ENCODE measurements around the gene OLFML1.

Gene OLFML1

DNA sequence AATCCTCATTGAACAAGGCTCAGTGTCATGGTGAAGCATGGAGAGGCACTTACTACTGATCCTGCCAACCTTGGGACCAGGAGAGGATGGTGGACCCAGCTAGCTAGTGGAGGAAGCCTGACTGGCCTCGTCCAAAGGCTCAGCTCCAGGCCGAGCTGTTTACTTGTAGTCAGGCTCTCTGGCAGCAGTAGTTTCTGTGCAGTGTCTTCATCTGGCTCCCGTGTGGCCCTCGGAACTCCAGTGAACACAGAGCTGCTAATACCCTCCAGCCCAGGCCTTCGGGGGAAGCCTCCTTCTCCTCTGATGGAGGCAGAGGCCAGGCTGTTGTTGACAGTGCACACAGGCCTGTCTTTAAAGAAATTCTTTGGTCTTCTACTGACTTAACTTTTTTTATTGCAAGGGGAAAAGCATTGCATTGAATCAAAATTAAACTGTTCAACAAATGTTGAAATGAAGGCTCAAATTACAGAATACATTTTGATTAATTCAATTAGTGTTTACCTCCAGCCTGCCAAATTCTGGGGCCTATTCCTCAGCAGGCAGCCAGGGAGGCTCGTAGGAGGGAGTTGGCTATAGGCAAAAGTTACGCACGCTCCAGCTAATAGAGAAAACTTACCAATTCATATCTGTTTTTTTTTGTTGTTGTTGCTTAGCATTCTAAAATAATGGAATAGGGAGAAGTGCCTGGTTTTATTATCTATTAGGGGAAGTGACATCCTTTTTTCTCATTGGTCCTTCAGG is 47.3 kb downstream of the OLFML1 start:
- in situ Hi-C loops (cut with HindIII; ENCODE audit: low sequenced_read_pairs) = no loop called here
- TF ChIP-seq CTCF (IDR thresholded peaks at IDR 0.05; ENCODE audit: low read depth, low read length) = no peak
- no peak overlapping the region for H3K4me3 ChIP-seq (ENCODE audit: low read depth, low read length)
- DNase-seq (ENCODE audit: low read depth, low spot score) = no peak

GRCh38 chr11:7533199-7534041 is 48.1 kb downstream of the OLFML1 start:
- DNase-seq (ENCODE audit: low read depth, low spot score) = no peak
- no peak overlapping the region for H3K4me3 ChIP-seq (ENCODE audit: low read depth, low read length)
- in situ Hi-C loops (cut with HindIII; ENCODE audit: low sequenced_read_pairs) = no loop called here
- TF ChIP-seq CTCF (IDR thresholded peaks at IDR 0.05; ENCODE audit: low read depth, low read length) = no peak

GRCh38 chr11:7534042-7534378 is 48.7 kb downstream of the OLFML1 start:
- no peak for DNase-seq (ENCODE audit: low read depth, low spot score)
- in situ Hi-C loops (cut with HindIII; ENCODE audit: low sequenced_read_pairs) = no loop called here
- TF ChIP-seq CTCF (IDR thresholded peaks at IDR 0.05; ENCODE audit: low read depth, low read length) = no peak
- H3K4me3 ChIP-seq (ENCODE audit: low read depth, low read length) = no peak overlapping the region

GRCh38 chr11:7536100-7536499 is 50.8 kb downstream of the OLFML1 start:
- no peak overlapping the region for H3K4me3 ChIP-seq (ENCODE audit: low read depth, low read length)
- DNase-seq (ENCODE audit: low read depth, low spot score) = no peak
- TF ChIP-seq CTCF (IDR thresholded peaks at IDR 0.05; ENCODE audit: low read depth, low read length) = no peak
- in situ Hi-C loops (cut with HindIII; ENCODE audit: low sequenced_read_pairs) = no loop called here

- in situ Hi-C loops (cut with HindIII; ENCODE audit: low sequenced_read_pairs) = no loop called here
- TF ChIP-seq CTCF (IDR thresholded peaks at IDR 0.05; ENCODE audit: low read depth, low read length) = no peak
- no peak for DNase-seq (ENCODE audit: low read depth, low spot score)
- H3K4me3 ChIP-seq (ENCODE audit: low read depth, low read length) = no peak overlapping the region
Observed at GRCh38 chr11:7537265-7537664, 52.0 kb downstream of the OLFML1 start.

DNA sequence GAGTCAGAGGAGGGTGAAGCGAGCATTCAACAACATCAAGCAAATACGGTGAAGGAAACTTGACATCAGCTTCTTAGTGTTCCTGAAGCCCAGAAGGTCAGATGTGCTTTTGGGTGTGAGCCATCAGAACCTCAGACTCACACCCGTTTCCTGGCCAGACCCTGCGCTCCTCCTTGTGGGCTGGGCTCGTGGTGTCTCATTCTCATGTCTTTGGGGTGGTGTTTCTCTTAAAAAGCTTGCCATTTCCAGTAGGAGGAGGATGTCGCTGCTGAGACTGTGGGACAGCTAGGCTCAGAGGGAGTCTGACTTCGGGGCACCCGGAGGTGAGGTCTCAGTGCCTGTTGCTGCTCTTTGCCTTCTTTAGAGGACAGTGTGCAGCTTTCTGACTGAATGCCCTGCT is 52.7 kb downstream of the OLFML1 start:
- in situ Hi-C loops (cut with HindIII; ENCODE audit: low sequenced_read_pairs) = no loop called here
- DNase-seq (ENCODE audit: low read depth, low spot score) = no peak

More for the DNA sequence above, 52.7 kb downstream of the OLFML1 start:
- H3K4me3 ChIP-seq (ENCODE audit: low read depth, low read length) = no peak overlapping the region
- no peak for TF ChIP-seq CTCF (IDR thresholded peaks at IDR 0.05; ENCODE audit: low read depth, low read length)
